H9 (cell line): ENCODE data around the gene SASH3. TPM values are rescaled to one million over a fixed set of nuclear protein-coding genes. Genes with fewer than 3 reads are reported as not detected.

Experiments
- DNase-seq: peaks from one replicate; pipeline ENCODE4 v3.0.0-alpha.2; 2017
- H2AFZ ChIP-seq: one replicate; pipeline ENCODE4 v1.6.1; 2013; ENCODE audit warnings: mild to moderate bottlenecking, low read length, control low read depth, moderate library complexity
- H2AK5ac ChIP-seq: 2 replicates; pipeline ENCODE4 v1.6.1; 2013; ENCODE audit warnings: low read length, control low read depth, mixed read lengths; ENCODE audit not compliant: insufficient read length
- H2BK120ac ChIP-seq: one replicate; pipeline ENCODE4 v1.6.1; 2013; ENCODE audit warnings: low read depth, mild to moderate bottlenecking, low read length, control low read depth, inconsistent platforms; ENCODE audit not compliant: poor library complexity, severe bottlenecking
- H2BK12ac ChIP-seq: 2 replicates; pipeline ENCODE4 v1.6.1; 2013; ENCODE audit warnings: low read length, control low read depth, mixed read lengths, low read depth; ENCODE audit not compliant: insufficient read length
- H2BK15ac ChIP-seq: 2 replicates; pipeline ENCODE4 v1.6.1; 2013; ENCODE audit warnings: low read depth, low read length, control low read depth
- H2BK20ac ChIP-seq: one replicate; pipeline ENCODE4 v1.6.1; 2013; ENCODE audit warnings: low read depth, mild to moderate bottlenecking, low read length, control low read depth, inconsistent platforms; ENCODE audit not compliant: poor library complexity, severe bottlenecking
- H2BK5ac ChIP-seq: 2 replicates; pipeline ENCODE4 v1.6.1; 2013; ENCODE audit warnings: low read length, control low read depth, mixed read lengths; ENCODE audit not compliant: insufficient read length
- H3K14ac ChIP-seq: 2 replicates; pipeline ENCODE4 v1.6.1; 2013; ENCODE audit warnings: low read length, control low read depth; ENCODE audit not compliant: insufficient read depth
- H3K18ac ChIP-seq: 2 replicates; pipeline ENCODE4 v1.6.1; 2013; ENCODE audit warnings: low read depth, mild to moderate bottlenecking, mixed read lengths, low read length, control low read depth; ENCODE audit not compliant: insufficient read length
- H3K23ac ChIP-seq: 2 replicates; pipeline ENCODE4 v1.6.1; 2013; ENCODE audit warnings: low read length, control low read depth, mixed read lengths, low read depth; ENCODE audit not compliant: insufficient read length
- H3K23me2 ChIP-seq: 2 replicates; pipeline ENCODE4 v1.6.1; 2013; ENCODE audit warnings: low read depth, mild to moderate bottlenecking, mixed read lengths, low read length, control low read depth; ENCODE audit not compliant: insufficient read length, poor library complexity, severe bottlenecking
- H3K27ac ChIP-seq: 2 replicates; pipeline ENCODE4 v1.5.1; 2013; ENCODE audit warnings: low read length, control low read depth, mixed read lengths, low read depth; ENCODE audit not compliant: insufficient read length
- H3K27me3 ChIP-seq: 2 replicates; pipeline ENCODE4 v1.6.1; 2013; ENCODE audit warnings: low read length, control low read depth, inconsistent platforms; ENCODE audit not compliant: insufficient read depth
- H3K4ac ChIP-seq: 2 replicates; pipeline ENCODE4 v1.6.1; 2013; ENCODE audit warnings: low read depth, mild to moderate bottlenecking, control low read depth, inconsistent platforms, low read length, moderate library complexity
- H3K4me1 ChIP-seq: 2 replicates; pipeline ENCODE4 v1.6.1; 2013; ENCODE audit warnings: low read length, control low read depth, inconsistent platforms; ENCODE audit not compliant: insufficient read depth
- H3K4me2 ChIP-seq: 2 replicates; pipeline ENCODE4 v1.6.1; 2013; ENCODE audit warnings: low read length, control low read depth, mixed read lengths; ENCODE audit not compliant: insufficient read length, insufficient read depth
- H3K56ac ChIP-seq: 2 replicates; pipeline ENCODE4 v1.6.1; 2013; ENCODE audit warnings: low read depth, mild to moderate bottlenecking, mixed read lengths, low read length, control low read depth; ENCODE audit not compliant: insufficient read length
- H3K79me1 ChIP-seq: 2 replicates; pipeline ENCODE4 v1.6.1; 2013; ENCODE audit warnings: low read depth, mild to moderate bottlenecking, moderate library complexity, low read length, control low read depth, inconsistent platforms; ENCODE audit not compliant: insufficient read depth, poor library complexity, severe bottlenecking
- H3K79me2 ChIP-seq: 2 replicates; pipeline ENCODE4 v1.6.1; 2013; ENCODE audit warnings: low read length, control low read depth, inconsistent platforms; ENCODE audit not compliant: insufficient read depth
- H3K9ac ChIP-seq: 2 replicates; pipeline ENCODE4 v1.6.1; 2013; ENCODE audit warnings: low read length, control low read depth, mixed read lengths; ENCODE audit not compliant: insufficient read length; ENCODE audit errors: extremely low read depth
- H3K9me3 ChIP-seq: one replicate; pipeline ENCODE4 v1.6.1; 2013; ENCODE audit warnings: low read depth, low read length, inconsistent platforms; ENCODE audit not compliant: control insufficient read depth
- H3T11ph ChIP-seq: one replicate; pipeline ENCODE4 v1.6.1; 2013; ENCODE audit warnings: mild to moderate bottlenecking, low read length, control low read depth, inconsistent platforms
- H4K20me1 ChIP-seq: one replicate; pipeline ENCODE4 v1.6.1; 2013; ENCODE audit not compliant: control insufficient read depth, insufficient read length, insufficient read depth
- H4K5ac ChIP-seq: 2 replicates; pipeline ENCODE4 v1.6.1; 2013; ENCODE audit warnings: low read depth, mild to moderate bottlenecking, mixed read lengths, low read length, control low read depth; ENCODE audit not compliant: insufficient read length
- H4K8ac ChIP-seq: replicated peaks from 2 replicates; pipeline ENCODE4 v1.6.1; 2013; ENCODE audit warnings: low read length, control low read depth, mixed read lengths, low read depth; ENCODE audit not compliant: insufficient read length
- H4K91ac ChIP-seq: 2 replicates; pipeline ENCODE4 v1.6.1; 2013; ENCODE audit warnings: low read depth, mild to moderate bottlenecking, moderate library complexity, mixed read lengths, low read length, control low read depth; ENCODE audit not compliant: insufficient read length
- H3K27ac Mint-ChIP-seq, 3 experiments: 2 replicates in 2 of 3; 3 replicates in 1 of 3; pipeline ENCODE4 v1.8.0; 2020 to 2021; ENCODE audit warnings: mixed read lengths in 3 of 3, mild to moderate bottlenecking in 1 of 3, moderate library complexity in 1 of 3
- H3K27me3 Mint-ChIP-seq: 2 replicates; pipeline ENCODE4 v1.8.0; 2021; ENCODE audit warnings: low read depth, mild to moderate bottlenecking, moderate library complexity, mixed read lengths
- H3K36me3 Mint-ChIP-seq, 3 experiments: 2 replicates in 2 of 3; 3 replicates in 1 of 3; pipeline ENCODE4 v1.8.0; 2020 to 2021; ENCODE audit warnings: low read depth in 3 of 3, mixed read lengths in 3 of 3; ENCODE audit not compliant: insufficient read depth in 1 of 3
- H3K4me1 Mint-ChIP-seq, 2 experiments: 2 replicates each; pipeline ENCODE4 v1.8.0; 2020; ENCODE audit warnings: mixed read lengths in 2 of 2
- H3K4me3 Mint-ChIP-seq, 2 experiments: 2 replicates in 1 of 2; 3 replicates in 1 of 2; pipeline ENCODE4 v1.8.0; 2020 to 2021; ENCODE audit warnings: mild to moderate bottlenecking in 2 of 2, mixed read lengths in 2 of 2, moderate library complexity in 1 of 2
- H3K9me3 Mint-ChIP-seq, 2 experiments: 2 replicates in 1 of 2; 3 replicates in 1 of 2; pipeline ENCODE4 v1.8.0; 2020; ENCODE audit warnings: mild to moderate bottlenecking in 2 of 2, mixed read lengths in 2 of 2, moderate library complexity in 1 of 2
- WGBS: extraction: QIAGEN DNeasy Blood & Tissue Kit; methylation state at CpG from one replicate; pipeline ENCODE4 v1.1.7; 2013; ENCODE audit warnings: missing lambda C conversion rate, low lambda C conversion rate, mixed read lengths; ENCODE audit not compliant: insufficient read length; ENCODE audit errors: extremely low coverage; 5-methylcytosine and 5-hydroxymethylcytosine counted together
- total RNA-seq: library from RNA; stranded (reverse); gene quantifications from 2 replicates; pipeline ENCODE4 v1.2.1, GENCODE V29; 2021
- TF ChIP-seq, protein P1 (sequence below): fragments of 200-600 bp; sonication (generic); conservative IDR thresholded peaks from 3 replicates; pipeline ENCODE4 v1.8.0; 2021; ENCODE audit warnings: antibody characterized with exemption, mild to moderate bottlenecking

SASH3 gene
- total RNA-seq, 1 experiment from 2014 or later: not detected

DNA sequence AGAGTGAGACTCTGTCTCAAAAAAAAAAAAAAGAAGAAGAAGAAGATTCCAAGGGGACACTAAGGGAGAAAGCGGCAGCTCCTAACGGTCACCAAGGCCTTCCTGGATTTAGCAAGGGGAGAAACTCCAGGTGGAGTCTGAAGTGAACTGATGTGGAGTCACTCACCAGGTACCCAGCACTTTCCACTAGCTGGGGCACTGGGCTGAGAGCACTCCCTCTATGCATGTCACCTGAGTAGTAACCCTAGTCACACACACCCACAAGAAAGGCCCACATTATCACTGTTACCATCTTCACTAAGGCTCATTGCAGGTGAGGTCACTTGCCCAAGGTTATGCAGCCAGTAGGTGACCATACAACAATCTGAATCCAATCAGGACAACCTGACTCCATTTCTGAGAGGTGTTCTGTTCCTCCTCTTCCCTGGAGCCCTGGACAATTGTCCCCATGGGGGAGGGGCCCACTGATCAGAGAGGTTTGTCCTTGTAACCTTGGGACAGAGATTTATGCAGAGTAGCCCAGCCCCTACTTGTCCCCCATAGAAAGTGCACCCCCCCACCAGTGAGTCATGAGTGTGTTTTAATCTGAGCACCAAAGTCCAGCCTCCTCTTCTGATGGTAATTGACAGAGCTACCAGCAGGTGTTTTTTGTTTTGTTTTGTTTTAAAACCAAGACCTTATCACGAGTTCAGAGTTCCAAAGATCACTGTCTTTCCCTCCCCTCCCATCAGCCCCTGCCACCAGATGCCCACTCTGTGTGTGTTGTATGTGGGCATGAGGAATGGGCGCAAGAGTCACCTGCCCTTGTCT is 5.9 kb upstream of the SASH3 start:
- Histone ChIP-seq H3K9me3 (no peaks in the 10 kb centered on the region), H2BK12ac (no peak overlapping the region), H2BK15ac (no peak overlapping the region), H3K4ac (no peak overlapping the region), H2BK20ac (no peak overlapping the region), H3K27ac (no peak overlapping the region), H2BK5ac (no peak overlapping the region), H4K8ac (no peak overlapping the region), H4K91ac (no peak overlapping the region), H2AFZ (no peak overlapping the region), H3K4me1 (peaks cover 4% of the 10 kb centered on the region; the same call in 1 of the 2 replicates), H3K23ac (no peak overlapping the region), H3K4me2 (no peak overlapping the region), H2BK120ac (no peak overlapping the region), H3K18ac (no peak overlapping the region), H4K5ac (no peak overlapping the region), H4K20me1 (no peaks in the 10 kb centered on the region), H3K79me1 (no peaks in the 10 kb centered on the region), H3K79me2 (no peaks in the 10 kb centered on the region), H2AK5ac (no peak overlapping the region), H3K23me2 (no peaks in the 10 kb centered on the region), H3K9ac (no peak overlapping the region), H3T11ph (no peak overlapping the region), H3K27me3 (no peaks in the 10 kb centered on the region), H3K56ac (no peak overlapping the region), H3K14ac (no peak overlapping the region)
- H3K4me3 Mint-ChIP-seq: no peak overlapping the region
- WGBS: no CpG with 5 or more reads among the region's 4 CpGs
- H3K27me3 Mint-ChIP-seq: peaks cover 3% of the 10 kb centered on the region
- DNase-seq: no peak
- TF ChIP-seq, protein P1, sequence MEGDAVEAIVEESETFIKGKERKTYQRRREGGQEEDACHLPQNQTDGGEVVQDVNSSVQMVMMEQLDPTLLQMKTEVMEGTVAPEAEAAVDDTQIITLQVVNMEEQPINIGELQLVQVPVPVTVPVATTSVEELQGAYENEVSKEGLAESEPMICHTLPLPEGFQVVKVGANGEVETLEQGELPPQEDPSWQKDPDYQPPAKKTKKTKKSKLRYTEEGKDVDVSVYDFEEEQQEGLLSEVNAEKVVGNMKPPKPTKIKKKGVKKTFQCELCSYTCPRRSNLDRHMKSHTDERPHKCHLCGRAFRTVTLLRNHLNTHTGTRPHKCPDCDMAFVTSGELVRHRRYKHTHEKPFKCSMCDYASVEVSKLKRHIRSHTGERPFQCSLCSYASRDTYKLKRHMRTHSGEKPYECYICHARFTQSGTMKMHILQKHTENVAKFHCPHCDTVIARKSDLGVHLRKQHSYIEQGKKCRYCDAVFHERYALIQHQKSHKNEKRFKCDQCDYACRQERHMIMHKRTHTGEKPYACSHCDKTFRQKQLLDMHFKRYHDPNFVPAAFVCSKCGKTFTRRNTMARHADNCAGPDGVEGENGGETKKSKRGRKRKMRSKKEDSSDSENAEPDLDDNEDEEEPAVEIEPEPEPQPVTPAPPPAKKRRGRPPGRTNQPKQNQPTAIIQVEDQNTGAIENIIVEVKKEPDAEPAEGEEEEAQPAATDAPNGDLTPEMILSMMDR: no peak
- H3K27ac Mint-ChIP-seq: peak overlapping the region in 1 of 3 experiments; percentile 80; a peak in 1 of 7 replicates
- H3K9me3 Mint-ChIP-seq: peaks cover 0 to 52% of the 10 kb centered on the region in 2 experiments; a peak in 2 of 5 replicates
- peaks cover 13 to 19% of the 10 kb centered on the region in 2 experiments for H3K4me1 Mint-ChIP-seq
- no peaks in the 10 kb centered on the region; a peak in 1 of 7 replicates for H3K36me3 Mint-ChIP-seq
